Measurements from ENCODE around the gene SIK1.

The SIK1 gene

DNA sequence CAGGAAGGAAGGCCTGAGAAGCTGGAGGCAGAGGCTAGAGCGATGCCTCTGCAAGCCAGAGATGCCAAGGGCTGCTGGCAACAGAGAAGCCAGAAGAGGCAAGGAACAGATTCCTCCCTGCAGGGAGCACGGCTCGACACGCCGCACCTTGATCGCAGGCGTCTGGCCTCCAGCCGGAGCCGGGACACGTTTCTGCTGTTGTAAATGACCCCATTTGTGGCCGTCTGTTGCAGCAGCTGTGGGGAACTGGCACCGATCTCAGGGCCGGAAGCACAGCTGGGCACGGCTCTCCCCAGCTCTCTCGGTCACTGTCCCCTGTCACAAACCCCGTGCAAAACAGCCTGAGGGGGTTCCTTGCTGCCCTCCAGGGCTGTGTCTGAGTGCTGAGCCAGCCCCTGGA, 59.6 kb downstream of the SIK1 start:
- no peak for DNase-seq (ENCODE audit: low read depth)

DNA sequence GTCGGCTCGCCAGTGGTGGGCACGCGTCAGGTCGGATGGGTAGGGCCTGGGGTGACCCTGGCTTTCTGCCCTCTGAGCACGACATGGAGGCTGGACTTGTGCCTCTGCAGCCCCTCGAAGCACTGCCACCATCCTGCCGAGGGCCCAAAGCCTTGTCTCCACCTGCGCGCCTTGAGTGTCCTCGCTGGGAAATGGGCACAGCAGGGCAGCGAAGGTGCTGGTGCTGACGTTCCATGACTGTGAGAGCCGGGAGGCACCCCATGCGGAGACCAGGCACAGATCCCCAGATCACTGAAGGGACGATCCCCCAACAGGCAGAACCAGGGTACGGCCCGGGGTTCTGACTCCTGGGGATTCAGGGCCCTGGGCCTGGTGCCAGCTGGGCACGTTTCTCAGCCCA, 60.3 kb downstream of the SIK1 start:
- DNase-seq (ENCODE audit: low read depth): no peak

DNA sequence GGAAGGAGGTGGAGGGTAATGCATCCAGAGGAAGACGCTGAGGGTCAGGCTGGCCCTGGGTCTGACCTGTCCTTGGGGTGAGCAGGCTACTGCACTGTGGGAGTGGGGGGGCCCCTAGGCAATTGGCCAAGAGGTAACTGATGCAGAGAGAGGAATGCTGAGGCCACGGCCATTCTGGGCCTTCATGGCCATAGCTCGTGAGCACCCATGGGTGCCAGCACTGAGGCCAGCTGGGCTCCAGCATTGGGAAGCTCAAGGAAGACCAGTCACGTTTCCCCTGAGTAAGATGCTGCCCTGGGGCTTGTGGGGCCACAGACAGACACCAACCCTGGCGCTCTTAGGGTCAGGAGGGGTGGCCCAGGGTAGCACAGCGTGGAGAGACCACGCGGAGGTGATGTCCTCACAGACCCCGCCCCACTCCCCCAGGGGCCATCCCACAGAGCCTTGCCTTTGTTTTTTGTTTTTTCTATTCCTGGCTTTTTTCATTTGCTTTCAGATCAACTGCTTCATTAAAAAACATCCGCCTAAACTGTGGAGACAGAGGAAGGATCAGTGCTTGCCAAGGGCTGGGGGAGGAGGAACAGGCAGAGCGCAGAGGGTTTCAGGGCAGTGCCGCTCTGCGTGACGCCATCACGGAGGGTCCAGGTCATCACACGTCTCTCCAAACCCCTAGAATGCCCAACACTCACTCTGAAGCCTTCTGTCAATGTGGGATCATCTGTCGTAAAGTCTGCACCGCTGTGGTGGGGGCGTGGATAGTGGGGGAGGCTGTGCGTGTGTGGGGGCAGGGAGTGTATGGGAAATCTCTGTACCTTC, 61.1 kb downstream of the SIK1 start:
- no peak for DNase-seq (ENCODE audit: low read depth)

DNA sequence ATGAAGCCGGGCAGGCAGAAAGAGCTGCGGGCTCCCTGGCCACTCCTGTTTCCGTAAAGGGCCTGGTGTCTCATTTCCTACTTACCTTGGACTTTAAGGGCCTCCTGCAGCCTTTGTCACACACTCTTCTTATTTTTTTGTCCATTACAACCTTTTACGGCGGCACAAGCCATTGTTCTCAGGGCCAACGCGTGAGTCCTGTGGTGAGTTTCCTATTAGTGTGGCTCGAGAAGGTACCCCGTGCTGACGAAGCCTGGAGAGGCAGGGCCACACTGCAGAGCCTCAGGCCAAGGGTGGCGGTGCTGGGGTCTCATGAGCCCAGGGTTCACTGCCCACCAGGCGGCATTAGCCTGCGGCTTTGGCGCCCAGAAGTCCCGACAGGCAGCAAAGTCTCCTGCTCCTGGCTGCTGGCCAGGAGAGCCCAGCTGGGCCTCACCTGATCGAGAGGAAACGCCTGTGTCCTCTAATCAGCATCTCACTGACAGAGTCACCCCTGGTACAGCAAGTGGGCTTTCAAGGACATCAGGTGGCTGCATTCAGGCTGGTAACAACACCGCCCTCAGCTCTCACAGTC, 62.0 kb downstream of the SIK1 start:
- DNase-seq (ENCODE audit: low read depth): no peak

Measured in fibroblast of the conjunctiva (primary cell).